Transverse colon (tissue), 4 donors: Measurements from ENCODE around the gene TBK1.

ENCODE experiments used
- EP300 ChIP-seq: sonication (generic); formaldehyde crosslinking; IDR thresholded peaks from one replicate; pipeline ENCODE4 v1.6.1; 2017; ENCODE audit warnings: antibody characterized with exemption, low read depth
- POLR2A ChIP-seq: fragments of 450-650 bp; IDR thresholded peaks from one replicate; pipeline ENCODE4 v1.6.1; 2016; ENCODE audit warnings: antibody characterized with exemption, mild to moderate bottlenecking, moderate library complexity
- POLR2AphosphoS5 ChIP-seq, 3 donors: sonication (generic); formaldehyde crosslinking; IDR thresholded peaks; one replicate each; pipeline ENCODE4 v1.6.1; 2016; ENCODE audit warnings: antibody characterized with exemption in 3 of 3
- TF ChIP-seq, protein P1 (sequence below), 5 experiments: fragments of 200-600 bp in 3 of 5; fragments of 450-650 bp in 2 of 5; sonication (generic) in 3 of 5; IDR thresholded peaks; 1 replicate in 2 of 5; 2 replicates in 3 of 5; pipeline ENCODE4 v1.5.1; 2016 to 2017; ENCODE audit warnings: antibody characterized with exemption in 5 of 5, inconsistent platforms in 3 of 5, mild to moderate bottlenecking in 2 of 5, moderate library complexity in 1 of 5

DNA sequence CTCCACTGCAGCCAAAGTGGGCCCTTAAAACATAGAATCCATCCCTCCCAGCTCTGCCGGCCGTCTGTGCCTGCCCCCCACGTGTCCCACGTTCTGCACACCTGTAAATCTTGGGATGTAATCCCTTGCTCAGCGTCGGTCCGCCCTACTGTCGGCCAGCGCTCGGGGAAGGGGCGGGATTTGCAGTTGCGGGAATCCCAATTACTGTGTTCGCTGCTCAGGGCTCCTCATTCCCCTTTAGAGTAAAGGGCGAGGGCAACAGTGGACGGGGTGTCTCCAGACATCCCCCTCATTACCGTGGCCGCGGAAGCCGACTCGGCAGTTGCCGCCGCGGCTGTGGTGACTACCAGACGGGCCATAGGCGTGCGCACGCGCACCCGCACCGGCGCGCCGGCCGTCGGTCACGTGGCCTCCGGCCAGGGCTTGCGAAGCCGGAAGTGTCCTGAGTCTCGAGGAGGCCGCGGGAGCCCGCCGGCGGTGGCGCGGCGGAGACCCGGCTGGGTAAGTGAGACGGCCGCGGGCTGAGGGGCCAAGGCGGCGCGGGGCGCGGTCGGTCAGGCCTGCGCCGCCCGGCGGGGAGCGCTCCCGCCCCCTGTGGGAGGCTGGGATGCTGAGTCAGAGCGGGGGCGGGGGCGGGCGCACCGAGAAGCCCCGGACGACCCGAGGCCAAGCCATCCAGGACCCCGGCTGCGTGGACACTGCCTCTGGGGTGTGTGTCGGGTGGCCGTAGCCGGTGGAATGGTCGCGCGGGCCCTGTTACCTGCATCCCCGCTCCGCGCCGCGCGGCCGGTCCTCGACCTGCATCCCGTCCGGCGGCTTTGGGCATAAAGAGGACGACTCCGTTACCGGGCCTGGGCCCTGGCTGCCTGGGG, at the start of gene TBK1:
- TF ChIP-seq POLR2A (peak; percentile 63), EP300 (no peak), POLR2AphosphoS5 (IDR thresholded peaks at IDR 0.05) (peak; percentile 80 to 85 (median 84))
- TF ChIP-seq, protein P1, sequence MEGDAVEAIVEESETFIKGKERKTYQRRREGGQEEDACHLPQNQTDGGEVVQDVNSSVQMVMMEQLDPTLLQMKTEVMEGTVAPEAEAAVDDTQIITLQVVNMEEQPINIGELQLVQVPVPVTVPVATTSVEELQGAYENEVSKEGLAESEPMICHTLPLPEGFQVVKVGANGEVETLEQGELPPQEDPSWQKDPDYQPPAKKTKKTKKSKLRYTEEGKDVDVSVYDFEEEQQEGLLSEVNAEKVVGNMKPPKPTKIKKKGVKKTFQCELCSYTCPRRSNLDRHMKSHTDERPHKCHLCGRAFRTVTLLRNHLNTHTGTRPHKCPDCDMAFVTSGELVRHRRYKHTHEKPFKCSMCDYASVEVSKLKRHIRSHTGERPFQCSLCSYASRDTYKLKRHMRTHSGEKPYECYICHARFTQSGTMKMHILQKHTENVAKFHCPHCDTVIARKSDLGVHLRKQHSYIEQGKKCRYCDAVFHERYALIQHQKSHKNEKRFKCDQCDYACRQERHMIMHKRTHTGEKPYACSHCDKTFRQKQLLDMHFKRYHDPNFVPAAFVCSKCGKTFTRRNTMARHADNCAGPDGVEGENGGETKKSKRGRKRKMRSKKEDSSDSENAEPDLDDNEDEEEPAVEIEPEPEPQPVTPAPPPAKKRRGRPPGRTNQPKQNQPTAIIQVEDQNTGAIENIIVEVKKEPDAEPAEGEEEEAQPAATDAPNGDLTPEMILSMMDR (IDR thresholded peaks at IDR 0.05) = peak in 1 of 5 experiments; percentile 24
